PC-9 (cell line): ENCODE measurements around the gene INSYN1. TPM values are rescaled to one million over a fixed set of nuclear protein-coding genes. Genes with fewer than 3 reads are reported as not detected.

ENCODE experiments used
- BruUV-seq: library from RNA; stranded (reverse); fragments of 400-500 nt; replicated peaks from 2 replicates; lab custom pipeline; 2021; lab: Mats Ljungman, UMichigan
- CTCF ChIA-PET: fragments of 300-600 bp; sonication (Branson Sonifier 250); formaldehyde crosslinking; loops from one replicate; lab custom pipeline; 2022; ENCODE audit warnings: antibody characterized with exemption; lab: Charles Lee
- POLR2A ChIA-PET: fragments of 300-600 bp; sonication (Branson Sonifier 250); formaldehyde crosslinking; loops from one replicate; lab custom pipeline; 2022; ENCODE audit warnings: antibody characterized with exemption; ENCODE audit not compliant: unreplicated experiment; lab: Charles Lee
- DNase-seq, 2 experiments: peaks; one replicate each; pipeline versions ENCODE4 v3.0.0 to v3.0.0-alpha.2; 2015 to 2022; ENCODE audit warnings: mixed read lengths in 1 of 2
- H2AFZ ChIP-seq: fragments of 200-600 bp; sonication (generic); 2 replicates; pipeline ENCODE4 v1.8.1; 2017; ENCODE audit warnings: antibody characterized with exemption
- H3F3A ChIP-seq: fragments of 200-600 bp; sonication (generic); 2 replicates; pipeline ENCODE4 v1.8.1; 2017; ENCODE audit warnings: antibody characterized with exemption, mild to moderate bottlenecking, low read depth; ENCODE audit not compliant: insufficient read depth
- H3K27ac ChIP-seq: fragments of 200-600 bp; sonication (generic); 2 replicates; pipeline ENCODE4 v1.6.1; 2016; ENCODE audit warnings: mixed run types
- H3K27me3 ChIP-seq: fragments of 200-600 bp; sonication (generic); 2 replicates; pipeline ENCODE4 v1.6.1; 2016; ENCODE audit warnings: low read depth, mixed run types; ENCODE audit not compliant: insufficient read depth
- H3K36me3 ChIP-seq: fragments of 200-600 bp; sonication (generic); 2 replicates; pipeline ENCODE4 v1.6.1; 2016; ENCODE audit warnings: low read depth, mixed run types
- H3K4me1 ChIP-seq: fragments of 200-600 bp; sonication (generic); replicated peaks from 2 replicates; pipeline ENCODE4 v1.6.1; 2016; ENCODE audit warnings: mixed run types; ENCODE audit not compliant: insufficient read depth
- H3K4me2 ChIP-seq: fragments of 200-600 bp; sonication (generic); 2 replicates; pipeline ENCODE4 v1.6.1; 2017; ENCODE audit warnings: mixed run types
- H3K4me3 ChIP-seq: fragments of 200-600 bp; sonication (generic); 2 replicates; pipeline ENCODE4 v1.6.1; 2016; ENCODE audit warnings: mixed run types
- H3K79me2 ChIP-seq: fragments of 200-600 bp; sonication (generic); 2 replicates; pipeline ENCODE4 v1.6.1; 2017; ENCODE audit warnings: low read depth, mixed run types
- H3K9me2 ChIP-seq: fragments of 200-600 bp; sonication (generic); 2 replicates; pipeline ENCODE4 v1.8.1; 2017; ENCODE audit warnings: mild to moderate bottlenecking; ENCODE audit not compliant: insufficient read depth
- H3K9me3 ChIP-seq: fragments of 200-600 bp; sonication (generic); 2 replicates; pipeline ENCODE4 v1.8.1; 2016; ENCODE audit warnings: low read depth; ENCODE audit not compliant: insufficient read depth
- H4K20me1 ChIP-seq: fragments of 200-600 bp; sonication (generic); 2 replicates; pipeline ENCODE4 v1.8.1; 2017; ENCODE audit not compliant: insufficient read depth
- CTCF ChIP-seq: fragments of 200-600 bp; sonication (generic); conservative IDR thresholded peaks from 2 replicates; pipeline ENCODE4 v1.6.1; 2017; ENCODE audit warnings: mixed run types, antibody characterized with exemption, mild to moderate bottlenecking, moderate library complexity
- EZH2 ChIP-seq: fragments of 200-600 bp; sonication (generic); IDR thresholded peaks from 2 replicates; pipeline ENCODE4 v1.8.0; 2017; ENCODE audit warnings: antibody characterized with exemption, low read depth
- intact Hi-C: fragments of 100-400 bp; cut with micrococcal nuclease; formaldehyde crosslinking; loops from one replicate; pipeline ENCODE4 v1.10.0; 2022; ENCODE audit not compliant: unreplicated experiment
- total RNA-seq: library from RNA; stranded (reverse); gene quantifications from 2 replicates; pipeline ENCODE4 v1.2.3, GENCODE V29; 2021

Gene INSYN1
- total RNA-seq, 1 experiment from 2014 or later, result not detected

- ChIA-PET CTCF (no interaction called here), POLR2A (no interaction called here)
- Histone ChIP-seq H3K79me2 (no peaks in the 10 kb centered on the region), H3K27ac (no peak overlapping the region), H3K36me3 (no peaks in the 10 kb centered on the region), H3K9me3 (no peaks in the 10 kb centered on the region), H3F3A (no peaks in the 10 kb centered on the region), H3K4me2 (no peak overlapping the region), H3K27me3 (peaks cover 13% of the 10 kb centered on the region), H2AFZ (no peak overlapping the region), H3K4me1 (no peaks in the 10 kb centered on the region), H3K9me2 (no peaks in the 10 kb centered on the region), H3K4me3 (no peak overlapping the region), H4K20me1 (no peaks in the 10 kb centered on the region)
- intact Hi-C loops, result loop anchor here (10.0 kb wide), 1 partner anchor 188 kb away; no protein-coding TSS in a partner anchor
- no peak for DNase-seq
- TF ChIP-seq EZH2, result no peak
- no peak for TF ChIP-seq CTCF
- no TSS peak for BruUV-seq
Observed at GRCh38 chr15:73717206-73717605, 35.9 kb downstream of the INSYN1 start.

GRCh38 chr15:73716417-73716816 is 36.7 kb downstream of the INSYN1 start:
- no TSS peak for BruUV-seq
- no peaks in the 10 kb centered on the region for H3K36me3 ChIP-seq
- TF ChIP-seq EZH2 (no peak), CTCF (no peak)
- H4K20me1 ChIP-seq, result no peaks in the 10 kb centered on the region
- POLR2A ChIA-PET, result no interaction called here
- no peak overlapping the region for H2AFZ ChIP-seq
- intact Hi-C loops, result loop anchor here (10.0 kb wide), 1 partner anchor 188 kb away; no protein-coding TSS in a partner anchor
- peaks cover 5% of the 10 kb centered on the region; the same call in 1 of the 2 replicates for H3K27me3 ChIP-seq
- H3K4me3 ChIP-seq, result no peak overlapping the region
- H3K4me1 ChIP-seq, result no peaks in the 10 kb centered on the region
- no peaks in the 10 kb centered on the region for H3K79me2 ChIP-seq
- no peaks in the 10 kb centered on the region for H3F3A ChIP-seq
- no peaks in the 10 kb centered on the region for H3K9me3 ChIP-seq
- no peaks in the 10 kb centered on the region for H3K9me2 ChIP-seq
- H3K27ac ChIP-seq, result no peak overlapping the region
- CTCF ChIA-PET, result no interaction called here
- DNase-seq, result no peak
- H3K4me2 ChIP-seq, result no peak overlapping the region

GRCh38 chr15:73715417-73715816 is 37.7 kb downstream of the INSYN1 start:
- no peaks in the 10 kb centered on the region for H3K36me3 ChIP-seq
- H3K4me2 ChIP-seq, result no peak overlapping the region
- H3K9me3 ChIP-seq, result no peaks in the 10 kb centered on the region
- no peaks in the 10 kb centered on the region for H3K79me2 ChIP-seq
- CTCF ChIA-PET, result no interaction called here
- no peaks in the 10 kb centered on the region for H3F3A ChIP-seq
- H3K27ac ChIP-seq, result no peak overlapping the region
- H3K27me3 ChIP-seq, result no peaks in the 10 kb centered on the region
- H3K4me3 ChIP-seq, result no peak overlapping the region
- no peaks in the 10 kb centered on the region for H3K9me2 ChIP-seq
- H3K4me1 ChIP-seq, result no peaks in the 10 kb centered on the region
- intact Hi-C loops, result loop anchor here (10.0 kb wide), 1 partner anchor 189 kb away; no protein-coding TSS in a partner anchor
- TF ChIP-seq CTCF, result no peak
- no peak for TF ChIP-seq EZH2
- no TSS peak for BruUV-seq
- DNase-seq, result no peak
- H2AFZ ChIP-seq, result no peak overlapping the region
- POLR2A ChIA-PET, result no interaction called here
- H4K20me1 ChIP-seq, result no peaks in the 10 kb centered on the region
